ENCODE results near the gene TENT5A.
"Not testable (repeated sequence)": the region's sequence is repeated elsewhere in the genome, so short reads cannot be mapped to it uniquely, and the experiment has no call there.

TENT5A gene

DNA sequence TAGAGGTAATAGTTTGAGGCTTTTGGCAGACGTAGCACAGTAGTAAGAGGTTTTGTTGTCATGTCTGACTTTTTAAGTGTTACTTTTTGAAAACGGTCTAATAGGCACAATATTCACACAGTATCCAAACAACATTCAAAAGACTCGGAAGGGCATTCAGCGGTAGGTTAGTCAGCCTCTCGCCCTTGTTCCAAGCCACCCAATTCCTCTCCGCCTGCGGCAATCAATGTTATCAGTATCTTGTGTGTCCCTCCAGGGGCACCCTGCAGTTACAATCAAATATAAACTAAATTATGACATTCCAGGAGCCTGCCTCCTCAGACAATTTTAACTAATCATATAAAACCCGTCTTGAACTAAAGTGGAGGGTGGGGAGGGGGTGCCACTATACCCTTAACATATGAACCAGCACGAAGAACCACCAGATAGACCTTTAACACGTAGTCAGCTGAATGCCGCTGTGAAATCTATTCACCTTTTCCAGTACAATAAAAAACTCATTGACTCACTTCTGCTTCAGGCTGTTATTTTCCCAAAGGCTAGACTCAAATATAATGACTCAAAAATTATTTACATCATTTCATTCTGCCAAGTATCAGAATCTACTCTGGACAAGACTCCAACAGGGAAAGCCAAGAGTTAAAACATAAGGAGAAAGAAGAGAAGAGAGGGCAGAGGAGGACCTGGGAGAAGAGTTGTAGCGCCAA lies 1.6 kb downstream of the TENT5A start:
- ATAC-seq (ENCODE audit: low read depth) (no peak), DNase-seq (ENCODE audit: low spot score in 2 of 2) (no peak)
- peak overlapping the region; percentile 96 for H3K4me3 Mint-ChIP-seq
- H3K4me1 Mint-ChIP-seq = peaks cover 32% of the 10 kb centered on the region
- H3K27ac Mint-ChIP-seq = peak overlapping the region; percentile 41
- peaks cover 2% of the 10 kb centered on the region for H3K36me3 Mint-ChIP-seq
- H3K9me3 Mint-ChIP-seq = no peaks in the 10 kb centered on the region
- peaks cover 5% of the 10 kb centered on the region for H3K27me3 Mint-ChIP-seq

DNA sequence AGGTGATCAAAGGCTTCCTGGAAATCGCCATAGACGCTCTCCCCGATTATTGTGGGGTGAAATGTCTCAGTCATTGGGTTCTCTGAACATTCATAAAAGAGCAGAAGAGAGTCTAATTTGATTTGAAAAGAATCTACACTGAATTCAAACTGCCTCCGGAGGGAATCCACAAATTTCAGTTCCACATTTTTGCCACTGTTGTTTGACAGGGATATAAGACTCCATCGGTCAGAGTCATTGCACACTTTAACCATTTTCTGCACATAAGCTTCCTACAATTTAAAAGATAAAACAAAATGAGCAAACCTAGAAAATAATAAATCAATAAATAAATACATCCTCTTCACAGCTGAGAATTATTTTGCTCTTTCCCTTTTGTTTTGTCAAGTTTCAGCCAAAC lies 2.3 kb downstream of the TENT5A start:
- Mint-ChIP-seq H3K27me3 (peaks cover 5% of the 10 kb centered on the region), H3K9me3 (no peaks in the 10 kb centered on the region), H3K4me1 (peaks cover 33% of the 10 kb centered on the region), H3K36me3 (peaks cover 2% of the 10 kb centered on the region), H3K27ac (peak overlapping the region; percentile 41), H3K4me3 (peak overlapping the region; percentile 96)
- DNase-seq (ENCODE audit: low spot score in 2 of 2) (no peak), ATAC-seq (ENCODE audit: low read depth) (no peak)

DNA sequence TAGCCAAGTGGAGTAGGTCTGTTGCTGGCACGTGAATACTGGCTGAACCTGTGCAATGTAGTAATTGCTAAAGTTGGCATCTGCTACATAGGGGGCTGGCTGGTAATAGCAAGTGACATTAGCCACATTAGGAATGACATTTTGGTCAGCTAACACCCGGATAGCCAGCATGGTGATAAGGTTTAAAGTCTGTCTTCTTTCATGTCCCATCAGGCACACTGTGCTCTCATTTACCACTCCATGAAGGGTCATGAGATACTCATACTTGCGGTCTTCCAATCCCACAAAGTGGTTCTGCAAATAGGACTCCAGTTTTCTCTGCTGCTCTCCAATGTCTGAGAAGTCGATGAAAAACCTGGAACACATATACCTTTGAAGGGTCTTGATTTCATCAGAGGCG lies 2.8 kb downstream of the TENT5A start:
- Mint-ChIP-seq H3K36me3 (peaks cover 2% of the 10 kb centered on the region), H3K27ac (no peak overlapping the region), H3K4me3 (no peak overlapping the region), H3K27me3 (peaks cover 5% of the 10 kb centered on the region), H3K4me1 (peaks cover 36% of the 10 kb centered on the region), H3K9me3 (no peaks in the 10 kb centered on the region)
- no peak for ATAC-seq (ENCODE audit: low read depth)
- no peak for DNase-seq (ENCODE audit: low spot score in 2 of 2)

DNA sequence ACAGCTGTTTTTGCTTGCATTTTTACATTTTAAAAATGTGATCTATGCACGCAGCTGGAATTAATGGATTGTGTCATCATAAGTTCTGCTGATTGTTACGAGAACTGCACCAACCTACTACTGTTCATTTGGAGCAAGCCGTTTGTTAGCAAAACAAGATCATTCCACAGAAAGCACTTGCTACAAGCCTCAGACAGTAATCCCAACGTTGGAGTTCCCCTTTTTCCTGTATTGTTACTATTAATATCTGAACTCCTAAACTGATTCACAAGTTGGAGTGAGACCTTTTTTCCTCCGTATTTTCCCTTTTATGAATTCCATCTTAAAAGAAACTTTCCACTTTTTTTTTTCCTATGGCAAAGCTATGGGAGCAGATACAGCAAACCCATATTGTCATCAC lies 3.5 kb downstream of the TENT5A start:
- H3K4me3 Mint-ChIP-seq = no peak overlapping the region

DNA sequence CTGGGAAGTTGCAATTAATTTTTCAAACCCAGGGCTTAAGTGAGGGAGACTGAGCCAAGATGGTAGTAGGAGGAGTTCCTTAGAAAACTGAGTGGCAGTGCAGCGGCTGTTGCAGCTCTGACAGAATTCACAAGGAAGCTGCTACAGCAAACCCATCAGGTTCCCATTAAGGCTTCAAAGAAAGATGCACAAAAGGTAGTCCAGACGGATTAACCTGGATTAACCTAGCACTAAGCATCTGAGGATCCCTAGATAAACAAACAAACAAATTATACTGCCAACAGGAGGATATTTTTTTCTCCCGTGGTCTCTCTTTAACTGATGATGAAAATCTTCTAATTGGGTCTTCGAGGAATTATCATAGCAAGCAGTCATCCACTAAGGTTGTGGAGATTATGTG lies 5.2 kb downstream of the TENT5A start:
- ATAC-seq (ENCODE audit: low read depth) = no peak
- Mint-ChIP-seq H3K27me3 (peaks cover 2% of the 10 kb centered on the region), H3K36me3 (peaks cover 2% of the 10 kb centered on the region), H3K4me3 (no peak overlapping the region), H3K4me1 (peaks cover 28% of the 10 kb centered on the region), H3K9me3 (no peaks in the 10 kb centered on the region), H3K27ac (no peak overlapping the region)
- no peak for DNase-seq (ENCODE audit: low spot score in 2 of 2)

More for the DNA sequence above, 3.5 kb downstream of the TENT5A start:
- H3K27ac Mint-ChIP-seq = no peak overlapping the region
- no peak for DNase-seq (ENCODE audit: low spot score in 2 of 2)
- H3K36me3 Mint-ChIP-seq = peaks cover 2% of the 10 kb centered on the region
- ATAC-seq (ENCODE audit: low read depth) = no peak
- H3K27me3 Mint-ChIP-seq = peaks cover 2% of the 10 kb centered on the region
- H3K9me3 Mint-ChIP-seq = no peaks in the 10 kb centered on the region
- H3K4me1 Mint-ChIP-seq = peaks cover 32% of the 10 kb centered on the region

DNA sequence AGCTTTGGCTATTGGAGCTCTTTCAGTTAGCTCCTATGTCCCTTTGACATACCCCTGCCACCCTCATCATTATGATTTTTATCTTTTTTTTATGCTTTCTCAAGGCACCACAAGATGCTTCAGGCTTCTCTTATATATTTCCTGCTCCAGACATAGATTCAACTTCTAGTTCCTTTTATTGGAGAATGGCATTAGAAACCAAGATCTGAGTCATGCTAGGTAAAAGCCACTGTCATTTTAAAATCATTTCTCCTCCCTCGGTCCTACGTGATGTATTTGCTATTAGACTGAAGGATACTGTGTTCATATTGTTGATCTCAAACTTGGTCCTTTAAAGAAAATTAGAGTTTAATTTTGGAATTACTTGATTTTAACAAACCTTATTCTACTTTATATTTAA lies 8.3 kb downstream of the TENT5A start:
- H3K4me1 Mint-ChIP-seq = peaks cover 7% of the 10 kb centered on the region
- H3K27ac Mint-ChIP-seq = no peak overlapping the region
- no peaks in the 10 kb centered on the region for H3K27me3 Mint-ChIP-seq
- no peaks in the 10 kb centered on the region for H3K9me3 Mint-ChIP-seq
- no peak overlapping the region for H3K4me3 Mint-ChIP-seq
- peaks cover 1% of the 10 kb centered on the region for H3K36me3 Mint-ChIP-seq
- DNase-seq (ENCODE audit: low spot score in 2 of 2) (no peak), ATAC-seq (ENCODE audit: low read depth) (no peak)

DNA sequence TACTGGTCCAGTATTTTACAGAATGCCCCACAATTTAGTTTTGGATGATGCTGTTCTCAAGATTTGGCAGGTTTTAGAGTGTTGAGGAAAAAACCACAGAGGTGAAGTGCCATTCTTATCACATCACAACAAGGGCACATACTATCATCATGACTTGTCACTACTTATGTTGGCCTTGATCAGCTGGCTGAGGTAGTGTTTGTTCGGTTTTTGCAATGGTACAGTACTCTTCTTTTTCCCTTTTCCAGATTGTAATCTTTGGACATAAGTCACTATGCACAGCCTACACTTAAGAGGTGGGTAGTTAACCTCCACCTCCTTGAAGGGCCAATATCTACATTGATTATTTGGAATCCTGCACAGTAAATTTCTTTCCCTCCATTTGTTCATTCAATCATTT lies 8.8 kb downstream of the TENT5A start:
- Mint-ChIP-seq H3K4me1 (peaks cover 4% of the 10 kb centered on the region), H3K27me3 (no peaks in the 10 kb centered on the region), H3K36me3 (no peaks in the 10 kb centered on the region), H3K27ac (no peak overlapping the region), H3K9me3 (no peaks in the 10 kb centered on the region), H3K4me3 (no peak overlapping the region)
- no peak for ATAC-seq (ENCODE audit: low read depth)
- DNase-seq (ENCODE audit: low spot score in 2 of 2) = no peak

DNA sequence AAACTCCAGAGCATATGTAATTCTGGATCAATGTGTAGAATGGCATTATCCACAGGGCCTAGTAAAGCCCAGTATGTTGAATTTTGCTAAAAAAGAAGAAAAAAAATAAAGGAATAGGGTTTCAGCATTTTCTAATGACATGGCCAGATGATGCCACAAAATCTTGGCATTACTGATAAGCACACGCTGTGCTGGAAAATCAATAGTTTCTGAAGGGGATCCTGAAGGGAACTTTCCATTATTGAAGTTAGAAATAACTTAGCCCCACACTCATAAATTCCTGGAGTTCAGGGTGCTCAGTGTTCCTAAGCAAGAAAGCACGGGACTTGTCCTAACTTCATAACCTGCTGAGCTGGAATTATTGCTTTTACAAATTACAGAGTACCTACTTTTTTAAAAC lies 10.8 kb downstream of the TENT5A start:
- no peaks in the 10 kb centered on the region for H3K36me3 Mint-ChIP-seq
- H3K27ac Mint-ChIP-seq = no peak overlapping the region
- no peaks in the 10 kb centered on the region for H3K9me3 Mint-ChIP-seq
- ATAC-seq (ENCODE audit: low read depth) = no peak
- H3K4me1 Mint-ChIP-seq = peaks cover 4% of the 10 kb centered on the region
- H3K4me3 Mint-ChIP-seq = no peak overlapping the region
- DNase-seq (ENCODE audit: low spot score in 2 of 2) = no peak
- H3K27me3 Mint-ChIP-seq = no peaks in the 10 kb centered on the region

DNA sequence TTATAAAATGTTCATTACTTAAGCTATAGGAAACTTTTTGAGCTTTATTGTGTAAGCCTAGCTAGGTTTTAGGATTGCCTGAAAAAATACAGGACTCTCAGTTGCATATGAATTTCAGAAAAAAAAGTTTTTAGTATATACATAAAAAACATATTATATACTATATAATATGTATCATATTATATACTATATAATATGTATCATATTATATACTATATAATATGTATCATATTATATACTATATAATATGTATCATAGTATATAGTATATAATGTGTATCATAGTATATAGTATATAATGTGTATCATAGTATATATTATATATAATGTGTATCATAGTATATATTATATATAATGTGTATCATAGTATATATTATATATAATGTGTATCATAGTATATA lies 11.9 kb downstream of the TENT5A start:
- H3K4me1 Mint-ChIP-seq; DNase-seq (ENCODE audit: low spot score in 2 of 2); H3K27me3 Mint-ChIP-seq; ATAC-seq (ENCODE audit: low read depth); H3K9me3 Mint-ChIP-seq; H3K4me3 Mint-ChIP-seq; H3K27ac Mint-ChIP-seq; H3K36me3 Mint-ChIP-seq: not testable (repeated sequence)

DNA sequence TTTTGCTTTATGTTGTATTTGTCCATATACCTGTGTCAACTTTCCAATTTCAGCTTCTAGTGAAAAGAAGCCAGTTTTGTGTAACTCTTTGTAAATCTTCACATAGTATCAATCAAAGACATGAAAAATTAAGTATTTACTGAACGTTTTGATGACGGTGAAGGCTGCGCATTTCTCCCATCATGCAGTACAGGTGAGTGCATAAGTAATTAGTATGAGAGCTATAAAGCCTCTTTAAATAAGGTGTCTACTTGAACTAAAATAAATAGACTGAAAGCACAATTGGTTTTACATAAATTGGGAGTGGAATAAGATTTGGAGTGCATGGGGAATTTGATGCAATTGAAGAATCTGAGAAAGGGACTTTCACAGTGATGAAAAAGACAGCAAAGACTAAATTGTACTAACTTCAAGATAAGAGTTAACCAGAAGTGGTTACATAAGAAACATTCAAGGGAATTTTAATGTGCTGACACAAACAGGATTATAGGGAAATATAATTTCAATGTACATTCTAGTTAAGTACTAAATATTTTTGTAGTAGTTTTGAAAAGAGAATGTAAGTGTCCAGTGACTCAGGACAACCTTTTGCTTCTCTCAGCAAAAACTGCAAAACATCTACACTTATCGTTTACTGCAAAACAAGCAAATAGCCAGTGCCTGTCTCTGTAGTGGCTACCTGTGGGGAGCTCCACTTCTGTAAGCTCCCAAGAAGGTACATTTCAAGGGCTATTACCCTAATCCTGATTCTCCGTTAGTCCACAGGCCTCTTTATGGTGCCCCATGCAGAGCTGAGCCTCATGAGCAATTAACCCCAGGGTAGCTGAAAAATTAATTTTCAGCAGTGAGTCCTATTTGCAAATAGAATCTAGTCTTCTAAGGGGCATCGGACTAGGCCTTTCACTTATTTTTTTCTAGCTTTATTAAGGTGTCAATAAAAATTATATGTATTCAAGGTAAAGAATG lies 13.0 kb downstream of the TENT5A start:
- Mint-ChIP-seq H3K27ac (no peak overlapping the region), H3K9me3 (peaks cover 2% of the 10 kb centered on the region), H3K4me3 (no peak overlapping the region), H3K36me3 (no peaks in the 10 kb centered on the region), H3K4me1 (no peaks in the 10 kb centered on the region), H3K27me3 (no peaks in the 10 kb centered on the region)
- DNase-seq (ENCODE audit: low spot score in 2 of 2) = no peak
- ATAC-seq (ENCODE audit: low read depth) = no peak

DNA sequence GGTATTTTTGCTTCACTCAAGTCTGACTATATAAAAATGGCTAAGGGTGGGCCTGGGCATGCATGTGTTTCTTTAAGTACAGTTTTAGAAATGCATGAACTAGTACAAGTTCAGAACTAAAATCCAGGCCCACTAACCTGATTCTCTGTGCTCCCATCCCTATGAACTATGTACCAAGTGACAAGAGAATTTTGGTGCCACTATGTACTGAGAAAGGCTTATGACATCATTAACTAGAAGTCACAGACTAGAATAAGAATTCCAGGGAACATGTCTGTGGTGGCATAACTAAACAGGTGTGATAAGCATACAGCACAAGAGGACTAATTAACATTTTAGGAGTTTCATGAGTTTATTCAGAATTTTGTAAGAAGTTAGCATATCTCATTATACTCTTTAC lies 16.1 kb downstream of the TENT5A start:
- H3K4me3 Mint-ChIP-seq = no peak overlapping the region
- H3K27ac Mint-ChIP-seq = no peak overlapping the region
- no peaks in the 10 kb centered on the region for H3K36me3 Mint-ChIP-seq
- no peaks in the 10 kb centered on the region for H3K4me1 Mint-ChIP-seq
- peaks cover 2% of the 10 kb centered on the region for H3K9me3 Mint-ChIP-seq
- no peaks in the 10 kb centered on the region for H3K27me3 Mint-ChIP-seq
- DNase-seq (ENCODE audit: low spot score in 2 of 2) (no peak), ATAC-seq (ENCODE audit: low read depth) (no peak)

DNA sequence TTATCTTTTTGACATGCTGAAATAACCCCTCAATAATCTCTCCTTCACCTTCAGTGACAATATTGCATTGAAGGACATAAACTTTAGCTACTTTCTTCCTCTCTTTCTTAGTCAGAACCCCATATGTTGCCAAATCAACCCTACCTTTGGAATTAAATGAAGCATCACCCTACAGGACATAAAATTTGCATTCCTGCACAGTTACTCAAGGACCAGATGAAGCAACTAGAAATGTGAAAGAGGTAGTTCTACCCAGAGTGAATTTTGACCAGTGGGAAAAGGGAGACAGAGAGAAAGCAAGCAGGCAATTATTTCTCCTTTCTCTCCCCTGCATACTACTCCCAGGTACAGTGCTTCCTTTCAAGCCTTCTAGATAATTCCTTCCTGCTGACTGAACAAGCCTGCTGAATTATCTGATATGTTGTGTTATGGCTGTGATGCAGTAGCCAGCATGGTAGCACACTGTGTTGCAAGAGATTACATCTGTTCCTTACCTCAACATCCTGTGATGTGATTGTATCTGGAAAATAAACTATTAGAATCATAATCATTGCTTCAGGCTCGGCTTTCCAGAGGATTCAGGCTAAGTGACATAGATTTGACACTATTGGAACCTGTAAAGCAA lies 16.6 kb downstream of the TENT5A start:
- Mint-ChIP-seq H3K27ac (no peak overlapping the region), H3K27me3 (no peaks in the 10 kb centered on the region), H3K4me3 (no peak overlapping the region), H3K4me1 (no peaks in the 10 kb centered on the region), H3K9me3 (peaks cover 2% of the 10 kb centered on the region), H3K36me3 (no peaks in the 10 kb centered on the region)
- ATAC-seq (ENCODE audit: low read depth) (no peak), DNase-seq (ENCODE audit: low spot score in 2 of 2) (no peak)

DNA sequence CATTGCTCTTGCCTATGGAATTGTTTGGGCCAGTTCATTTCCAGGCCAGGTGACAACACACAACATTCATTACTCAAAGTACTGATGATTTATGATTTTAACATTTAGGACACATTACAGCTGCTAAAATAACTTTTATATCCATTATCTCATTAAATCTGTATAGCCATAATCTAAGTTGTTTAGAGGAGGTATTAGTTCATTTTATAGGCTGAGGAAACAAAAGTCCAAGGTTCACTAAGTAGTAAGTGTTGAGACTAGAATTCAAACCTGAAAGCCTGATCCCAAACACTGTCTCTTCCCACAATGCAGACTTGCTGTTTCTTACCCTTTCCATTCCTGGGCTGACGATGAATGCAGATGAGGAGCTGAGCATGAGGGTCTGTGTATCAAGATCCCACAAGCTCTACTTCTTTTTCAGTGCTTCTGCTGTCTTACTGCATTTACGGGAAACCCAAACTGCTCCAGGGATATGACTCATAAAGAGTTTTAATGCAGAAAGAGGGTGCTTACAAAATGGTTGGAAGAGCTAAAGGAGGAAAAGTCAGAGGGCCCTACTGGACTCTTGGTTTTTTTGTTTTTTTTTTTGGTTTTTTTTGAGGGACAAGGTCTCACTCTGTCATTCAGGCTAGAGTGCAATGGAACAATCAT lies 17.9 kb downstream of the TENT5A start:
- Mint-ChIP-seq H3K4me3 (no peak overlapping the region), H3K27ac (no peak overlapping the region), H3K27me3 (no peaks in the 10 kb centered on the region), H3K4me1 (no peaks in the 10 kb centered on the region), H3K9me3 (peaks cover 2% of the 10 kb centered on the region), H3K36me3 (no peaks in the 10 kb centered on the region)
- no peak for ATAC-seq (ENCODE audit: low read depth)
- DNase-seq (ENCODE audit: low spot score in 2 of 2) = no peak

DNA sequence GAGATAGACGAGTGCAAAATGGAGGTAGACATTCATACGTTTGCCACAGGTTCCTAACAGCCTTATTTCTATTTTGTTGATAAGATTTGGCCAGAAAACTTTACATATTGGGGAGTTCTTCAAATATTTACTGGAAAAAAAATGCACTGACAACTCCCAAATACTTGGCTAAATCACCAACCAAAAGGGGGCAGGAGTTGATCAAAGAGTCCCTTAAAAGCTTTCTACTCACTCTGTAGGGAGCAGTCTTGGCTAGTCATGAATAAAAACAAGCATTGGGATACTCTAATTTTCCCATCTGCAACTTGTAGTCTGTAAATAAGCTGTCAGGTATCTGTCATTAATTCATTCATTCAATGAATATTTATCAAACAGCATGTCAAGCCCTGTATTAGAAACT lies 18.4 kb downstream of the TENT5A start:
- Mint-ChIP-seq H3K4me1 (no peaks in the 10 kb centered on the region), H3K36me3 (no peaks in the 10 kb centered on the region), H3K27me3 (no peaks in the 10 kb centered on the region), H3K27ac (no peak overlapping the region), H3K4me3 (no peak overlapping the region), H3K9me3 (peaks cover 2% of the 10 kb centered on the region)
- ATAC-seq (ENCODE audit: low read depth) (no peak), DNase-seq (ENCODE audit: low spot score in 2 of 2) (no peak)
